ENCODE data around the gene NR6A1.

NR6A1 gene

GRCh38 chr9:124541824-124542223 lies 229.3 kb downstream of the NR6A1 start:
- TF ChIP-seq, protein P1, sequence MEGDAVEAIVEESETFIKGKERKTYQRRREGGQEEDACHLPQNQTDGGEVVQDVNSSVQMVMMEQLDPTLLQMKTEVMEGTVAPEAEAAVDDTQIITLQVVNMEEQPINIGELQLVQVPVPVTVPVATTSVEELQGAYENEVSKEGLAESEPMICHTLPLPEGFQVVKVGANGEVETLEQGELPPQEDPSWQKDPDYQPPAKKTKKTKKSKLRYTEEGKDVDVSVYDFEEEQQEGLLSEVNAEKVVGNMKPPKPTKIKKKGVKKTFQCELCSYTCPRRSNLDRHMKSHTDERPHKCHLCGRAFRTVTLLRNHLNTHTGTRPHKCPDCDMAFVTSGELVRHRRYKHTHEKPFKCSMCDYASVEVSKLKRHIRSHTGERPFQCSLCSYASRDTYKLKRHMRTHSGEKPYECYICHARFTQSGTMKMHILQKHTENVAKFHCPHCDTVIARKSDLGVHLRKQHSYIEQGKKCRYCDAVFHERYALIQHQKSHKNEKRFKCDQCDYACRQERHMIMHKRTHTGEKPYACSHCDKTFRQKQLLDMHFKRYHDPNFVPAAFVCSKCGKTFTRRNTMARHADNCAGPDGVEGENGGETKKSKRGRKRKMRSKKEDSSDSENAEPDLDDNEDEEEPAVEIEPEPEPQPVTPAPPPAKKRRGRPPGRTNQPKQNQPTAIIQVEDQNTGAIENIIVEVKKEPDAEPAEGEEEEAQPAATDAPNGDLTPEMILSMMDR (IDR thresholded peaks at IDR 0.05; ENCODE audit: extremely low read depth, insufficient read depth, missing control alignments): no peak
- DNase-seq (ENCODE audit: low spot score): no peak
- in situ Hi-C loops (cut with MboI; ENCODE audit: low pct_unique_long_range_greater_than_20kb, low sequenced_read_pairs, unreplicated experiment): no loop called here

DNA sequence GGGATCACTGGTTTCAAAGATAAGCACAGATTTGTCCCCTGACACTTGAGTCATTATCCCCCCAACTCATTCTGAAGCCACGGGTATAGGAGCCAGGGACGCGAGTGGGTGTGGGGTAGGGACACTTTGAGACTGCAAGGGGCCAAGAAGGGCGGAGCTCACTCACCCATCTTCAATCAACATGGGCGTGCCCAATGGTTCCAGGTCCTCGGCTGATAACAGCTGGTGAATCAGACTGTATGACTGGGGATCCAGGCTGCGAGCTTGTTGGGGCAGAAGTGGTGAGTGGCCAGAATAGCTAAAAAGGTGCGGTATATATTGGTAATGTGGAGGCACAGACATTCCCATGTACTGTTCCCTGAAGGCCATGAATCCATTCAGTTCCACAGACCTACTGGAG lies 233.2 kb downstream of the NR6A1 start:
- TF ChIP-seq, protein P1 (IDR thresholded peaks at IDR 0.05; ENCODE audit: extremely low read depth, insufficient read depth, missing control alignments): no peak
- in situ Hi-C loops (cut with MboI; ENCODE audit: low pct_unique_long_range_greater_than_20kb, low sequenced_read_pairs, unreplicated experiment): no loop called here
- DNase-seq (ENCODE audit: low spot score): no peak

DNA sequence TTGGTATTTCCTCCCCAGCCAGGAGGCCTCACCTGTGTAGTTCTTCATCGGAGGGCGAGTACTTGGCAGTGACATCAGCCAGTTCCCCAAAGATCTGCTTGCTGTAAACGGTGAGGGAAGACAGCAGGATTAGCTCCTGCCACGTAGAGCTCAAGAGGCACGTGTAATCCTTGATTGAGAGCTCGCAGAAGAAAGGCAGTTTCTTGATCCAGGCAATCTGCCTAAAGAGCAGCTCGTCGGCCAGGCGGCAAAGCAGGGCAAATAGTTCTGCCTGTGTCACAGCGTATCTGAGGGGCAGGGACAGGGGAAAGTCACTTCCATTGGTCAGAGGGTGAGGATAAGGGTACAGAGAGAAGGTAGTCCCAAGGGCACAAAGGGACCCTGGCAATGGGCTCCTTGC lies 235.3 kb downstream of the NR6A1 start:
- no peak for DNase-seq (ENCODE audit: low spot score)
- in situ Hi-C loops (cut with MboI; ENCODE audit: low pct_unique_long_range_greater_than_20kb, low sequenced_read_pairs, unreplicated experiment): no loop called here

GRCh38 chr9:124532897-124533296 lies 238.2 kb downstream of the NR6A1 start:
- DNase-seq (ENCODE audit: low spot score): no peak
- TF ChIP-seq, protein P1 (IDR thresholded peaks at IDR 0.05; ENCODE audit: extremely low read depth, insufficient read depth, missing control alignments): no peak
- in situ Hi-C loops (cut with MboI; ENCODE audit: low pct_unique_long_range_greater_than_20kb, low sequenced_read_pairs, unreplicated experiment): no loop called here

More for the DNA sequence above, 235.3 kb downstream of the NR6A1 start:
- TF ChIP-seq, protein P1 (IDR thresholded peaks at IDR 0.05; ENCODE audit: extremely low read depth, insufficient read depth, missing control alignments): no peak

- TF ChIP-seq, protein P1 (IDR thresholded peaks at IDR 0.05; ENCODE audit: extremely low read depth, insufficient read depth, missing control alignments): no peak
- no peak for DNase-seq (ENCODE audit: low spot score)
- in situ Hi-C loops (cut with MboI; ENCODE audit: low pct_unique_long_range_greater_than_20kb, low sequenced_read_pairs, unreplicated experiment): no loop called here
Measured at GRCh38 chr9:124531115-124531514, 240.0 kb downstream of the NR6A1 start.

DNA sequence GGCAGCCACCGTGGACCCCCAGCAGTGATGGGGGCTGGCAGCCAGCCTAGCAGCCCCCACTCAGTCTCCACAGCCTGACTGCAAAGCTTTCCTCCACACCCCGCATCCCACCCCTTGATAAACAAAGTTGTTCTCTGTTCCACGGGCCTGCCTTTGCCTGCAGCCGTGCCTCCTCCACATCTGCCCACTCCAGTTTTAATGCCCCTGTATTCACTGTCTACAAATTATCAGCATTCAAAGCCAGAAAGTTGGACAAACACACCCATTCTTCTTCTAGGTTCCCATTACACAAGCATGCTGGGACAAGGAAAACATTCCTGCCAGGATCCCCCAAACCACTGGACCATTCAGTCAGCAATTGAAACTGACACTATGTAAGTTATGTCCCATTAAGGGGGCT lies 240.9 kb downstream of the NR6A1 start:
- TF ChIP-seq, protein P1 (IDR thresholded peaks at IDR 0.05; ENCODE audit: extremely low read depth, insufficient read depth, missing control alignments): no peak
- no peak for DNase-seq (ENCODE audit: low spot score)
- in situ Hi-C loops (cut with MboI; ENCODE audit: low pct_unique_long_range_greater_than_20kb, low sequenced_read_pairs, unreplicated experiment): no loop called here

GRCh38 chr9:124527781-124528180 lies 243.3 kb downstream of the NR6A1 start:
- DNase-seq (ENCODE audit: low spot score): no peak
- TF ChIP-seq, protein P1 (IDR thresholded peaks at IDR 0.05; ENCODE audit: extremely low read depth, insufficient read depth, missing control alignments): no peak
- in situ Hi-C loops (cut with MboI; ENCODE audit: low pct_unique_long_range_greater_than_20kb, low sequenced_read_pairs, unreplicated experiment): no loop called here

All from GM13977 (cell line).